ENCODE results near the gene DBT.

DBT gene

DNA sequence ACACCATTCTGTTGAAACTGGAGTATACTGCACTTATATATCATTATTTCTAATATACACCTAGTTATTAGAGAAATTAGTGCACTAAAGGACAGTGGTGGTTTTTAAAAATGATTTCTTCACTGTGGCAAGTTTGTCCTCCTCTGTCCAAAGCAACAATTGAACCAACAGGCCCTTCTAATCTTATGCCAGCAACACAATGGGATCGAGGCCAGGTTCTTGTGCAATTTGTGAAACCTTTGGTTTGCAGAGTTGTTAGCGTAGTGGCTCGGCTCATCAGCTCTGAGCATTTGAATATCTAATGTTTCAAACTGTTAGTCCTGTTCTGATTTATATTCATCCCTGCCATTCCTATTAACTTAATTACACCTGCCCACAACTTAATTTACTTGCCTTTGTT lies 61.7 kb downstream of the DBT start:
- peak; percentile 8 to 69 for DNase-seq

DNA sequence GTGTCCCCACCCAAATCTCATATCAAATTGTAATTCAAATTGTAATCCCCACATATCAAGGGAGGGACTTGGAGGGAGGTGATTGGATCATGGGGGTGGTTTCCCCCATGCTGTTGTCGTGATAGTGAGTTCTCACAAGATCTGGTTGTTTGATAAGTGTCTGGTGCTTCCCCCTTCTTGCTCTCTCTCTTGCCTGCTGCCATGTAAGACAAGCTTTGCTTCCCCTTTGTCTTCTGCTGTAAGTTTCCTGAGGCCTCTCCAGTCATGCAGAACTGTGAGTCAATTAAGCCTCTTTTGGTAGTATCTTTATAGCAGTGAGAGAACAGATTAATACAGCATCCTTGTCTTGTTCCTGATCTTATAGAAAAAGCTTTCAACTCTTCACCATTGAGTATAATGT lies 65.1 kb downstream of the DBT start:
- no peak for DNase-seq

DNA sequence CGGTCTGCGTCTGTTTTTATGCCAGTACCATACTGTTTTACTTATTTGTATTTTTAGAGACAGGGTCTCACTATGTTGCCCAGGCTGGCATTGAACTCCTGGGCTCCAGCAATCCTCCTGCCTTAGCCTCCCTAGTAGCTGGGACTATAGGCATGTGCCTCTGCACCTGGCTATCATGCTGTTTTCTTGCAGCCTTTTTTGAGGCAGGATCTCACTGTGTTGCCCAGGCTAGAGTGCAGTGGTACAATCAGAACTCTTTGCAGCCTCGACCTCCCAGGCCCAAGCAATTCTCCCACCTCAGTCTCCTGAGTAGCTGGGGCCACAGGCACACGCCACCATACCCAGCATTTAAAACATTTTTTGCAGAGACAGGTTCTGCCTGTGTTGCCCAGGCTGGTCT lies 66.3 kb downstream of the DBT start:
- DNase-seq: no peak

DNA sequence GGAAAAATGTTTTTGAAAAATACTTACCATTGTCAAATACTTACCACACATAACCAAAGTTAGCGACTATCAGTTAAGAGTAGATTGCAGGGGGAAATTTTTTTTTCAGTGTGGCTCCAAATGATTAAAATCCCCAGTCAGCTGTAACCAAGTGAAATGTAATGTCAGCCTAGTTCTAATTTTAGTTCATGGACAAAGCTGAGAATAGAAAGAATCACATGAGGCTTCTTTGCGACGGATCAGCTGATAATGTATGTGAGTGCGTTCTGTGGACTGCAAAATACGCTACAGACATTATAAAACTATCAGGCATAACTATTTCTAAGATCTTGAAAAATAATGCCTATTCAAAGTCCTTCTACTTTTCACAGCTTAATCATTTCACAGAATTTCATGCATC lies 71.5 kb downstream of the DBT start, which contains the start of gene LRRC39:
Gene LRRC39, minus strand, starts transcription at position 166 of the 400 bp plus-strand sequence. CDS start 9,740 bp downstream, outside the sequence.
- DNase-seq: no peak

DNA sequence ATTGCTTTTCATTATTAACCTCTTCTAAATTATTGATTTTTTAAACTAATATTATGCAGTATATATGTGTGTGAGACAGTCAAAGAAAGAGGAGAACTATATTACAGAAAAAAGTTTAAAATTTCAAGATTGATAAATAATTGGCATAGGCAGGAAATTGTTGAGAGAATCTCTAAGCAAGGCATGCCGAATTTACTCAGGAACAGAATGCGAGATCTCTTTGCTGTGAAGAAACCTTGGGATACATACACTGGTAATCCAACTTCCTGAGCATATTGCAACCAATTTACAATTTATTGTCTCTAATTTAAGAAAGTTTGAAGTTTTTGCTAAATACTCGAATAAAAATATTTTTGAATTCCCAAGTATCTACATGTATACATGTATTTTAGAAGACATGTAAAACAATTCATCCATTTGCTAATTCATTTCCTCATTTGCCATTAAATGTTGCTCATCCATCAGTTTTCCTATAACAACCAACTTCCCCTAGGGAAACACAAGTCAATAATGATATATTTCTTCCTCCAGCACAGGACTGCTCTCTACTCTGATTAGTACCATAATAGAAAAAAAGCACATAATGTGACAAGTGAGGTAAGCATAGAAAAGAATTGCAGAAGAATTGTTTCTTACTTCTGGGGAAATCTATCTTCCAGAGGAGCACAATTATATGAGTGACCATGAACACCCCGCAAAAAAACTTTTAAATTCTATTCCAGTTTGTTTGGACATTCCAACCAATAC lies 72.2 kb downstream of the DBT start:
- no peak for DNase-seq

DNA sequence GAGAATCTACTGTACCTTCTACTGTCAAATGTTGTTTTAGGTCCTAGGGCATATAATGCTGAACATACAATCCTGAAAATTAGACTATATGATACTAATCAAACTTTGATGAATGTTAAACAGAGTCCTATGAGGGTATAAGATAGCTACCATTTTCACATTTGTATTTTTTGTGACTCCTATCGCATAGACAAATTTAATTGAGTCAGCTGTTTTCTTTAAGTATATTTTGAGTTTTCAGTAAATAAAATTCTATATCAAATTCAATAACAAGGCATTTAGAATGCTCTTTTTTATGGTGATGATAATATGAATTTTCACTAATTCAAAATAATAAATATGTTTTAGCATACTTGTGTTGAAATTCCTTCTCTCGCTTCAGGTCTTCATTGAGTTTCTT lies 81.6 kb downstream of the DBT start:
- DNase-seq: no peak

DNA sequence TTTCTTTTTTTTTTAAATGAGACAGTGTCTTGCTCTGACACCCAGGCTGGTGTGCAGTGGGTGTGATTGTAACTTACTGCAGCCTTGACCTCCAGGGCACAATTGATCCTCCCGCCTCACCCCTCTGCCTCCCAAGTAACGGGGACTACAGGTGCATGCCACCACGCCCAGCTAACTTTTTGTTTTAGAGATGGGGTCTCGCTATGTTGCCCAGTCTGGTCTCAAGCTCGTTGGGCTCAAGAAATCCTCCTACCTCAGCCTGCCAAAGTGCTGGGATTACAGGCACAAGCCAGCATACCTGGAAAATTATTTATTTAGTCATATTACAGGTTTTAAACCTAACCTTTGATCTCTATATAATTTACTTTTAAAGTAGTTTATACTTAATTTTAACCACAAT lies 84.9 kb downstream of the DBT start:
- DNase-seq: no peak

DNA sequence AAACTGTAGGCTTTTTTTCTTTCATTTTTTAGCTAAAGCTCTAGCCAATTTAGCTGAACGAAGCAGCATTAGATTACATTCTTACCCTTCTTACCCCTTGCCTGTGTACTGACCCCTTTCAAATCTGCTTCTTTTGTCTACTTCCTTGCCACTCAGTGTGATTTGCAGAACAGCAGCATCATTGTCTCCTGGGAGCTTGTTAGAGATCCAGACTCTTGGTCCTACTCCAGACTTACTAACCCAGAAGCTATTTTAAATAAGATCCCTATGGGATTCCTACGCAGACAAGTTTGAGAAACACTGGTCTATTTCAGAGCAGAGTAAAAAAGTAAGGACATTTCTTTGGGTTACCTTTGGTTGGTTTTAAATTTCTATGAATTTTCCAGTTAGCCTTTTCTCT lies 85.4 kb downstream of the DBT start:
- no peak for DNase-seq

DNA sequence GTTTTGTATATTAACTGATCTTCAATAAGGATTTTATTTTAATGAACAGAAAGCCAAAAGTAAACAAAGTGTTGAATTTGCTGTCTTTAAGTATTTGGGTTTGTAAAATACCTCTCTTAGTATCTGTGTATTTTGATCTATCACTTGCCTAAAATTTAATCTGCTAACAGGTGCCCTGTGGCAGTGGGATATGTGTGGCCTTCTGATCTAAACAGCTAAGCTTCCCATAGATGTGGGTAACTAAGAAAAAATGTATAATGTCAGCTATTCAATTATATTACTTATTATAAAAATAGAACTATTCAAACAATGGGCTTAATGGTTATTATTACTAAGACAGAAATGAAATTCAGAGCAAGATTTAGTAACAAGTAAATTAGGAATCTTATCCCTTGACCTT lies 86.8 kb downstream of the DBT start:
- no peak for DNase-seq

DNA sequence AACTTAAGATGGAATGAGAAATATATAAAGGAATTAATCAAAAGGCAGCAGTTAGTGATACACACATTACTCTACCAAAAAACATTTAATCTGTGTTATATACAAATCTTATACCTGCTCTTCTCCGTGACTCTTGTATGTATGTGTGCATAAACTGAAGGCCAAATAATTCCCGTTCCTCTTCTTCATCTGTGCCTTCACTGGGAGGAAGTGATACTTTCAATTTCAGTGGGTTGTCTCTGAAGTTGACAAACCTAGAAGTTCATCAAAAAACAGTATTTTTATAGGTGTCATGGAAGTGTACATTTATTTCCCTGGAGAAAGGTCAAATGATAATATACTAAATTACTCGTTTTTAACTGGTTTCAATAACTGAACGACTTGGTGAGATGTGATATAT lies 97.4 kb downstream of the DBT start:
- DNase-seq: no peak

DNA sequence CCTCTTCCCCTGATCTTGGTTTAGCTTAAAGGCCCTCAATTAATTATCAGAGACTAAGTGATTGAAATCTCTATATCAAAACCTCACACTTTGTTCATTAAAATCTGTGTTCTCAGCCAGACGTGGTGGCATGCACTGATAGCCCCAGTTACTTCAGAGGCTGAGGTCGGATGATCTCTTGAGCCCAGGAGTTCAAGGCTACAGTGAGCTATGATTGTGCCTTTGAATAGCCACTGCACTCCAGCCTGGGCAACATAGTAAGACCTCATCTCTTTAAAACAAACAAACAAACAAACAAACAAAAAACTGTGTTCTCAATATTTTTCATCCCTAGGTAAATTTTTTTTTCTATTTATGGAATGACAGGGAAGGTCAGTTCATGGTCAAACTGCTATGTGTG lies 98.0 kb downstream of the DBT start:
- no peak for DNase-seq

DNA sequence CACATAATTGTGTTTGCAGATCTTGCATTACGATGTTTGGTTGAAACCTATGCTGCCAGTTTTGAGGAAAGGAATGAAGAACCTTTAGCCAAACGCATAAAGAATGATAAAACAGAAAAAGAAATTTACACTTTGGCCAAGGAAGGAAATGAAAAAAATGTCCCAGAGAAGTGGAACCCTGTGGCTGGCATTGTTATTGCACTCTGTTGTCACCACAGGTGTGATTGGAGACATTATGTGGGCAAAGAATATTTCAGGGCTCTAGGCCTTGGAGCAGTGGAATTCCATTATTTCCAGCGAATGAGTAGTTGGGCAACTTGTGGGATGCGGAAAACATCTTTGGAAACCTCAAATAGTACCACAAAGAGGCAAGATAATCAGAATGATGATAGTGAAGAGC lies 101.8 kb downstream of the DBT start:
- DNase-seq: no peak

DNA sequence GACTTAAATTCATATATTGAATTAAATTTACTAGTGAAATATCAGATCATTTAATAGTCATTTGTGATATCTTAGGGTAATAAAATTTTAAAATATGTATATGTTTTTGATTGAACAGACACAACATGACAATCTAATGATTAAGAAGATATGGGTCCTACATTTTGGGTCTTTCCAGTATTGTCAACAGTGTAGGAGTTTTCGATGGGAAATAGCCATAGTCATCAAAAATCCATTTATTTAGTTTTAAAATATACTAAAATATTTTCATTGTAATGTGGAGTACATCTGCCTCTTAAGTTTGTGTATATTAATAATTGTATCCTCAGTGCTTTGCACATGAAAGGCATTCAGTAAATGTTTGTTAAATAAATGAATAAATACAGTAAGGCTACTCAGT lies 102.7 kb downstream of the DBT start:
- DNase-seq: no peak

DNA sequence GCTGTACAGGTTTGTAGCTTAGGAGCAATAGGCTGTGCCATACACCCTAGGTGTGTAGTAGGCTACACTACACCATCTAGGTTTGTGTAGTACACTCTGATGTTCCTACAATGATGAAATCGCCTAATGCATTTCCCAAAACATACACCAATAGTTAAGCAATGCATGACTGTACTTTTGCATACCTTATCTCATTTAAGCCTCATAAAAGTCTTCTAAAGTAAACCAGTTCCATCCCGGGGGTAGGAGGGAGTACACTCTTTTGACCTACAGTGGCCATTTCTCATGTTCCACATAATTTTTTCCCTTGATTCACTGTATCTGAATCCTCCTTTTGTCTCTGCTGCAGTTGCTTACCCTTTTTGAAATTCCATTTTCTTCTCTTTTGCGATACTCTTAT lies 104.5 kb downstream of the DBT start:
- DNase-seq: no peak

DNA sequence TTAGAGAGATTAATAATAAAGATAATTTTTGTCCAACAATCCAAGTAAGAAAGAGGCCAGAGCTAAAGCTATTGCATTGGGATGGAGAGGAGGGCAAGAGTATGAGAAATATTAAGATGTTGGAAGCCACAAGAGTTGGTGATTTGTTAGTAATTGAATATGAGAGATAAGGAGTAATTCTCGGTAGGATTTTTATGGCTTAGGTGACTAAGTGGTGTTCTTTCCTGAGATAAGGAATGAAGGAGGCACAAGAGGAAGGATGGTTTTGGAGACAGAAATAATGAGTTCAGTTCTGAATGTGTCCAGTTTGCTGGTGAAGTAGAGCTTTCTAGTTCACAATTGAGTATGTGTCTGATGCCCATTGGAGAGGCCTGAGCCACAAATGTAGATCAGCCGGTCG lies 107.3 kb downstream of the DBT start:
- no peak for DNase-seq

DNA sequence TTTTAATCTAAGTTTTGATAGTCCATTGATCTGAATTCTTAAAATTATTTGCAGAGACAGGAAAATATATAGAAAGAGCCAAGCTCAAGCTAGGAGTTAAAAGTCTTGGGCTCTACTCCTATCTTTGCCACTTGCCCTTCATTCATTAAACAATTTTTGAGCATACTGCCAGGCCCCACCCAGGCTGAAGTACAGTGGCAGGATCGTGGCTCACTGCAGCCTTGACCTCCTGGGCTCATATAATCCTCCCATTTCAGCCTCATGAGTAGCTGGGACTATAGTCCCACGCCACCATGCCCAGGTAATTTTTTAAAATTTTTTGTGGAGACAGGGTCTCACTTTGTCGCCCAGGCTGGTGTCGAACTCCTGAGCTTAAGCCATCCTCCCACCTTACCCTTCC lies 108.4 kb downstream of the DBT start:
- DNase-seq: no peak

DNA sequence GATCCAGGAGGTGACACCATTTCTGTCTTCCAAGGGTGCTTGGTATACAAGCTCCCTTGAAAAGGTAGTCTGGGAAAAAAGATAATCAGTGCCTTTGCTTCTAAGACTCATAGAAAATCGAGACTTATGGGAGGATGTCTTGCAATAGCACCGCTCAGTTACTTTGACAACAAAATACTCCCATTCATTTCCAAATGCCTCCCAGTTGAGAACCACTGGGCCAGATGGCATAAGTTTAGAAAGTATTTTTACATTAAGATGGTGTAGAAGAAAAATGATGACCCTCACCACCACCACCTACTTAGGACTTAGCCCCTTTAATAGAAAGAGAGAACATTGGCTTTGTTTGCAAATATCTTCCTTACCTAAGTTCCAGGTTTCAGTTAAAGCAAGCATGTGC lies 112.0 kb downstream of the DBT start:
- no peak for DNase-seq

All from NCI-H446 (cell line).